ENCODE data around the gene KRT76. TPM values are rescaled to one million over a fixed set of nuclear protein-coding genes. Genes with fewer than 3 reads are reported as not detected.

The KRT76 gene
- polyA plus RNA-seq, 1 of the 3 experiments (the other 2 are of a cell fraction): not detected

DNA sequence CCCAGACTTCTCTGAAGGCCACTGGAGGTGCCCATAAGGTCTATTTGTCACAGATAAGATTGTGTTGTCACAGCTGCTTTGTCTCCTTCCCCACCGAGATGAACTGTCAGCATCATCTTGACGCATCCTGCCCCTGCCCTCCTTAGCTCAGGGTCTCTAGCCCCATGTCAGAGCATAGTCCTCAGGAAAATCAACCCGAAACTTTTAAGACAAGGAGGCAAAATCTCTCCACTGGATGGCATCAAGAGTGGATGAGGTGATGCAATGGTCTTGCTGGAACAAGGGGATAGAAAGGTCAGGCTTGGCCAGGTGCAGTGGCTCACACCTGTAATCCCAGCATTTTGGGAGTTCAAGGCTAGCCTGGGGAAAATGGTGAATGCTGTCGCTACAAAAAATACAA lies 48.8 kb upstream of the KRT76 start:
- Histone ChIP-seq H3K36me3 (replicated peaks in 1 of 2; ENCODE audit: control insufficient read depth in 1 of 2, insufficient read depth in 2 of 2, low read length in 1 of 2) (no peaks in the 10 kb centered on the region), H3K4me3 (ENCODE audit: low read depth in 2 of 2, low read length in 1 of 2) (no peak overlapping the region), H3K79me2 (ENCODE audit: insufficient read depth) (no peaks in the 10 kb centered on the region), H3F3A (replicated peaks; ENCODE audit: insufficient read depth) (no peaks in the 10 kb centered on the region), H4K20me1 (ENCODE audit: insufficient read depth) (no peaks in the 10 kb centered on the region), H3K27ac (ENCODE audit: low read depth in 2 of 2, low read length in 1 of 2) (no peak overlapping the region), H3K4me1 (ENCODE audit: control insufficient read depth in 1 of 2, insufficient read depth in 2 of 2, low read depth in 1 of 2, low read length in 1 of 2) (no peaks in the 10 kb centered on the region), H3K9me2 (no peaks in the 10 kb centered on the region), H3K9ac (no peak overlapping the region), H3K9me3 (no peaks in the 10 kb centered on the region), H2AFZ (ENCODE audit: low read depth) (no peak overlapping the region), H3K4me2 (no peak overlapping the region), H3K27me3 (ENCODE audit: insufficient read depth) (peaks cover 33% of the 10 kb centered on the region)
- no peak for DNase-seq
- 17% methylated on average over 4 of the region's 4 CpGs for WGBS (ENCODE audit: low lambda C conversion rate)
- POLR2A ChIA-PET: no interaction called here
- CTCF ChIA-PET: interaction anchor here (1.4 kb wide), 1 partner anchor 54 kb away, joined by 4 read pairs; no protein-coding TSS in a partner anchor
- no peak for TF ChIP-seq GABPA (IDR thresholded peaks at IDR 0.05; ENCODE audit: low read depth)
- TF ChIP-seq RFX5 (IDR thresholded peaks at IDR 0.05; ENCODE audit: low read length): no peak

DNA sequence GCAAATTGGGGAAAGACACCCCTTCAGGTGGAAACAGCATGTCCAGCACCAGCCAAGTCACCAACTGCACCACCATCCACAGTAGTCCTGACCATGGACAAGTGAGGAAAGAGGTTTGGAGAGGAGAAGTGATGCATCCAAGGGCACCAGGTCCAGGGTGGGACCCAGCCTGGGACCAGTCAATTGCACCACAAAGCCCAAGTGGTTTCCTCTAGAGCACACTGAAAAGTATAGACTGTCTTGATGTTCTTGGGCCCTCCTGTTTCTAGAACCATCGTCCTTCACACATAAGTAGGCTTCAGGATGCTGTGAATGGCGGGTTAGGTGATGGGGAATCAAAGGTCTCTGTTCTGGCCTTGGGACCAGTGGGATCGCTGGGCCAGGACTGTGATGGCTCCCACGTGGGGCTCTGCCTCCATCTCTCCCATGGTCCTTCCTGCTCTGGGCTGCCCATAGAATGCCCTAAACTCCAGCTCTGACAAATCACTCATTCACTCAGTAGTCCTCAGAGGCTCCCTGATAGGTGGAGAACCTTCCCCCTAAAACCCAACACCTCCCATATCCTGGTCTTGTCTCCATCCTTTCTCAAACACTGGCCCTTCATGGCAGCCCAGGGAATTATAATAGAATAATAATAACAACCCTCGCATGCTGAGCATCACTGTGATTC lies 47.7 kb upstream of the KRT76 start:
- Histone ChIP-seq H3K27me3 (ENCODE audit: insufficient read depth) (peaks cover 44% of the 10 kb centered on the region), H3F3A (replicated peaks; ENCODE audit: insufficient read depth) (no peaks in the 10 kb centered on the region), H3K27ac (ENCODE audit: low read depth in 2 of 2, low read length in 1 of 2) (no peak overlapping the region), H3K4me3 (ENCODE audit: low read depth in 2 of 2, low read length in 1 of 2) (no peak overlapping the region), H4K20me1 (ENCODE audit: insufficient read depth) (no peaks in the 10 kb centered on the region), H3K4me1 (ENCODE audit: control insufficient read depth in 1 of 2, insufficient read depth in 2 of 2, low read depth in 1 of 2, low read length in 1 of 2) (no peaks in the 10 kb centered on the region), H3K4me2 (no peak overlapping the region), H3K79me2 (ENCODE audit: insufficient read depth) (no peaks in the 10 kb centered on the region), H2AFZ (ENCODE audit: low read depth) (no peak overlapping the region), H3K9me3 (no peaks in the 10 kb centered on the region), H3K36me3 (replicated peaks in 1 of 2; ENCODE audit: control insufficient read depth in 1 of 2, insufficient read depth in 2 of 2, low read length in 1 of 2) (no peaks in the 10 kb centered on the region), H3K9ac (no peak overlapping the region), H3K9me2 (no peaks in the 10 kb centered on the region)
- CTCF ChIA-PET: no interaction called here
- POLR2A ChIA-PET: no interaction called here
- no peak for DNase-seq
- TF ChIP-seq ELF1 (IDR thresholded peaks at IDR 0.05) (no peak), MEF2A (IDR thresholded peaks at IDR 0.05; ENCODE audit: borderline replicate concordance, low read depth) (no peak), JUND (IDR thresholded peaks at IDR 0.05) (no peak), GATA2 (CRISPR knock-in tag; IDR thresholded peaks at IDR 0.05) (no peak), SMC3 (IDR thresholded peaks at IDR 0.05; ENCODE audit: low read depth, low read length) (no peak), FOXM1 (IDR thresholded peaks at IDR 0.05; ENCODE audit: low read depth) (no peak), RXRA (IDR thresholded peaks at IDR 0.05; ENCODE audit: borderline replicate concordance, low read depth) (no peak), TEAD4 (IDR thresholded peaks at IDR 0.05; ENCODE audit: borderline replicate concordance, insufficient read depth) (no peak), EP300 (IDR thresholded peaks at IDR 0.05; ENCODE audit: borderline replicate concordance in 1 of 2, low read depth in 1 of 2, low read length in 1 of 2) (no peak), RFX5 (IDR thresholded peaks at IDR 0.05; ENCODE audit: low read length) (no peak), RAD21 (IDR thresholded peaks at IDR 0.05; ENCODE audit: low read length) (no peak), MXI1 (IDR thresholded peaks at IDR 0.05; ENCODE audit: low read depth, low read length) (no peak), TCF12 (IDR thresholded peaks at IDR 0.05) (no peak)
- TF ChIP-seq, protein P1, sequence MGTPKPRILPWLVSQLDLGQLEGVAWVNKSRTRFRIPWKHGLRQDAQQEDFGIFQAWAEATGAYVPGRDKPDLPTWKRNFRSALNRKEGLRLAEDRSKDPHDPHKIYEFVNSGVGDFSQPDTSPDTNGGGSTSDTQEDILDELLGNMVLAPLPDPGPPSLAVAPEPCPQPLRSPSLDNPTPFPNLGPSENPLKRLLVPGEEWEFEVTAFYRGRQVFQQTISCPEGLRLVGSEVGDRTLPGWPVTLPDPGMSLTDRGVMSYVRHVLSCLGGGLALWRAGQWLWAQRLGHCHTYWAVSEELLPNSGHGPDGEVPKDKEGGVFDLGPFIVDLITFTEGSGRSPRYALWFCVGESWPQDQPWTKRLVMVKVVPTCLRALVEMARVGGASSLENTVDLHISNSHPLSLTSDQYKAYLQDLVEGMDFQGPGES (IDR thresholded peaks at IDR 0.05; ENCODE audit: low read depth, low read length): no peak
- TF ChIP-seq, protein P2, sequence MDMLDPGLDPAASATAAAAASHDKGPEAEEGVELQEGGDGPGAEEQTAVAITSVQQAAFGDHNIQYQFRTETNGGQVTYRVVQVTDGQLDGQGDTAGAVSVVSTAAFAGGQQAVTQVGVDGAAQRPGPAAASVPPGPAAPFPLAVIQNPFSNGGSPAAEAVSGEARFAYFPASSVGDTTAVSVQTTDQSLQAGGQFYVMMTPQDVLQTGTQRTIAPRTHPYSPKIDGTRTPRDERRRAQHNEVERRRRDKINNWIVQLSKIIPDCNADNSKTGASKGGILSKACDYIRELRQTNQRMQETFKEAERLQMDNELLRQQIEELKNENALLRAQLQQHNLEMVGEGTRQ (IDR thresholded peaks at IDR 0.05; ENCODE audit: borderline replicate concordance, low read depth, low read length): no peak
- TF ChIP-seq, protein P3, sequence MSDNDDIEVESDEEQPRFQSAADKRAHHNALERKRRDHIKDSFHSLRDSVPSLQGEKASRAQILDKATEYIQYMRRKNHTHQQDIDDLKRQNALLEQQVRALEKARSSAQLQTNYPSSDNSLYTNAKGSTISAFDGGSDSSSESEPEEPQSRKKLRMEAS (IDR thresholded peaks at IDR 0.05; ENCODE audit: low read depth): no peak
- WGBS (ENCODE audit: low lambda C conversion rate): 31% methylated on average over 4 of the region's 5 CpGs

All from SK-N-SH (cell line).